Stomach smooth muscle (tissue), 2 donors: Measurements from ENCODE around the gene CIITA.

ENCODE experiments used
- H3K27ac ChIP-seq: one replicate; pipeline ENCODE4 v1.7.0; 2013; ENCODE audit warnings: mild to moderate bottlenecking, low read length, inconsistent platforms
- H3K27me3 ChIP-seq, 2 donors: one replicate each; pipeline ENCODE4 v1.7.0; 2013; ENCODE audit warnings: low read length in 2 of 2; ENCODE audit not compliant: insufficient read depth in 2 of 2, control insufficient read depth in 1 of 2
- H3K36me3 ChIP-seq, 2 donors: one replicate each; pipeline ENCODE4 v1.7.0; 2013; ENCODE audit warnings: low read length in 2 of 2; ENCODE audit not compliant: control insufficient read depth in 2 of 2, insufficient read depth in 2 of 2
- H3K4me1 ChIP-seq: one replicate; pipeline ENCODE4 v1.7.0; 2013; ENCODE audit warnings: low read length; ENCODE audit not compliant: control insufficient read depth, insufficient read depth
- H3K4me3 ChIP-seq, 2 donors: one replicate each; pipeline ENCODE4 v1.7.0; 2013; ENCODE audit warnings: low read length in 2 of 2
- H3K9ac ChIP-seq, 2 donors: one replicate each; pipeline ENCODE4 v1.7.0; 2013; ENCODE audit warnings: low read length in 2 of 2, mild to moderate bottlenecking in 1 of 2
- H3K9me3 ChIP-seq, 2 donors: one replicate each; pipeline ENCODE4 v1.7.0; 2013; ENCODE audit warnings: low read length in 2 of 2; ENCODE audit not compliant: control insufficient read depth in 2 of 2
- donor health status: healthy.
- donor health status: Pancreatic carcinoma.

CIITA gene

DNA sequence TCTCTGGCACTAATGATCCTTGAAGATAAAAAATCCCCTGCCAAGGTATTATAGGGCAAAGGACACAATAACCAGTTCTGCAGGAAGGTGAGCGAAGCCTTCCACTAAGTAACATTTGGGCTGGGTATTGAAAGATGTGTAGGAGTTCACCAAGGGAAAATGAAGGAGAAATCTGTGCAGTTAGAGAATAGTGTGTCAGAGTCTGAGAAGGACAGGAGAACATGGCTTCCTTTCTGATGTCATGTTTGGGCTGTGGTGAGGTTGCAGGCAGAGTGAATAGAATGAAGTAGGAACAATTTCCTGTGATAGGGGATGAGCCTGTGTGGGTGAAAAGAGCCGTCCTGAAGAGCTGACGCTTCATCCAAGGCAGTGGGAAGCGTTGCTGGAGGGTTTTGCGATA lies 24.1 kb upstream of the CIITA start:
- H3K36me3 ChIP-seq = no peaks in the 10 kb centered on the region
- no peaks in the 10 kb centered on the region for H3K9me3 ChIP-seq
- H3K4me3 ChIP-seq = no peak overlapping the region
- no peak overlapping the region for H3K9ac ChIP-seq
- no peaks in the 10 kb centered on the region for H3K4me1 ChIP-seq
- H3K27ac ChIP-seq = no peak overlapping the region
- H3K27me3 ChIP-seq = no peaks in the 10 kb centered on the region

DNA sequence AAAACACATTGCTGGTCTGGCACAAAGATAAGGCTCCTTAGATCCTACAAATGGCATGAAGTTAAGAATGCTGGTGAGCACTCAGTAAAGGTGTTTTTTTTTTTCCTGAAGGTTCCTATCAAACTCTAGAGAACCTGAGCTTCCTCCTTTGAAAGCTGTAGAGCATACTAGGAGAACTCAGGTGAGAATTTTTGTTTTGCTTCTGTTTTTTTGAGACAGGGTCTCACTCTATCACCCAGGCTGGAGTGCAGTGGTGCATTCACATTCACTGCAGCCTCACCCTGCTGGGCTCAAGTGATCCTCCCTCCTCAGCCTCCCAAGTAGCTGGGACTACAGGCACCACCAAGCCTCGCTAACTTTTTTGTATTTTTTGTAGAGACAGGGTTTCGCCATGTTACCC lies 21.0 kb upstream of the CIITA start:
- Histone ChIP-seq H3K4me1 (no peaks in the 10 kb centered on the region), H3K27me3 (no peaks in the 10 kb centered on the region), H3K4me3 (no peak overlapping the region), H3K27ac (no peak overlapping the region), H3K9me3 (no peaks in the 10 kb centered on the region), H3K36me3 (no peaks in the 10 kb centered on the region), H3K9ac (no peak overlapping the region)

DNA sequence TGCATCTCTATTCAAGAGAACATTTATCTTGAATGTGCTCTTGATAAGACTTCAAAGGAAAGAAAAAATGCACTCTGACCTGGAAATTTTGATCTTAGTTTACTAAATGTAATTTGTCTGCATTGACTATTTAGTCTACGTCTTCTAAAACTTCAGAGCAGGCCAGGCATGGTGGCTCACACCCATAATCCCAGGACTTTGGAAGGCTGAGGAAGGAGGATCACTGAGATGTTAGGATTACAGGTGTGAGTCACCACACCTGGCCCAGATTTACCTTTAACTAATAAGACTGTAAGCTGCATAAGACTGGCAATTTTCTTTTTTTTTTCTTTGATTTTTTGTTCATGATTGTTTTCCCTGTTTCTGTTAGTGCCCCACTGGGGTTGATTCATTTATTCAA lies 18.8 kb upstream of the CIITA start:
- no peaks in the 10 kb centered on the region for H3K4me1 ChIP-seq
- H3K27ac ChIP-seq = no peak overlapping the region
- H3K4me3 ChIP-seq = no peak overlapping the region
- H3K9me3 ChIP-seq = no peaks in the 10 kb centered on the region
- no peaks in the 10 kb centered on the region for H3K27me3 ChIP-seq
- H3K9ac ChIP-seq = no peak overlapping the region
- H3K36me3 ChIP-seq = no peaks in the 10 kb centered on the region

- H3K36me3 ChIP-seq = no peaks in the 10 kb centered on the region
- H3K9me3 ChIP-seq = no peaks in the 10 kb centered on the region
- no peak overlapping the region for H3K27ac ChIP-seq
- H3K9ac ChIP-seq = no peak overlapping the region
- H3K4me3 ChIP-seq = no peak overlapping the region
- H3K27me3 ChIP-seq = no peaks in the 10 kb centered on the region
- no peaks in the 10 kb centered on the region for H3K4me1 ChIP-seq
These were observed 18.0 kb upstream of the CIITA start for GRCh38 chr16:10859020-10859419.

- H3K4me1 ChIP-seq = no peaks in the 10 kb centered on the region
- no peaks in the 10 kb centered on the region for H3K36me3 ChIP-seq
- no peaks in the 10 kb centered on the region for H3K27me3 ChIP-seq
- H3K9me3 ChIP-seq = no peaks in the 10 kb centered on the region
- no peak overlapping the region for H3K9ac ChIP-seq
- no peak overlapping the region for H3K4me3 ChIP-seq
- H3K27ac ChIP-seq = no peak overlapping the region
These were observed 17.3 kb upstream of the CIITA start for GRCh38 chr16:10859658-10860057.

DNA sequence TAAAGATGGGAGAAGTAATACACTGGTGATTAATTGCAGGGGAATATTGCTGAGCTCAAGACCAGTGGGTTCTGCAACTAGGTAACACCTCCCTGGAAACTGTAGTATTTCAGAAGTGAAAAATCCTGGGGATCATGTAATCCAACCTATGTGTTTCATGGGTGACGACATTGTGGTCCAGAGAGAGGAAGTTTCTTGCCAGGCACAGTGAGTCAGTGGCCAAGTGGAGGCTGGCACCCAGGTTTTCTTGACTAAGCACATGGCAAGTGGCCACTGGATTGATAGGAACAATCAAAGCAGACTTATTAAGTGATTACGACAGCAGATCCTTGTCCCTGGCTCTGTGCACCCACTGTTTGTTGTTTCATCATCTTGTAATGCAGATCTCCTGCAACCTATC lies 14.6 kb upstream of the CIITA start:
- Histone ChIP-seq H3K27me3 (no peaks in the 10 kb centered on the region), H3K9me3 (no peaks in the 10 kb centered on the region), H3K4me1 (no peaks in the 10 kb centered on the region), H3K36me3 (no peaks in the 10 kb centered on the region), H3K9ac (no peak overlapping the region), H3K4me3 (no peak overlapping the region), H3K27ac (no peak overlapping the region)

GRCh38 chr16:10865991-10866966 lies 10.7 kb upstream of the CIITA start:
- no peaks in the 10 kb centered on the region for H3K4me1 ChIP-seq
- H3K27ac ChIP-seq = no peak overlapping the region
- peaks cover 0 to 3% of the 10 kb centered on the region in 2 donors for H3K9me3 ChIP-seq
- peaks cover under 1 to 3% of the 10 kb centered on the region in 2 donors for H3K27me3 ChIP-seq
- no peaks in the 10 kb centered on the region for H3K36me3 ChIP-seq
- H3K4me3 ChIP-seq = peak overlapping the region in 1 of 2 donors; percentile 3
- H3K9ac ChIP-seq = no peak overlapping the region

DNA sequence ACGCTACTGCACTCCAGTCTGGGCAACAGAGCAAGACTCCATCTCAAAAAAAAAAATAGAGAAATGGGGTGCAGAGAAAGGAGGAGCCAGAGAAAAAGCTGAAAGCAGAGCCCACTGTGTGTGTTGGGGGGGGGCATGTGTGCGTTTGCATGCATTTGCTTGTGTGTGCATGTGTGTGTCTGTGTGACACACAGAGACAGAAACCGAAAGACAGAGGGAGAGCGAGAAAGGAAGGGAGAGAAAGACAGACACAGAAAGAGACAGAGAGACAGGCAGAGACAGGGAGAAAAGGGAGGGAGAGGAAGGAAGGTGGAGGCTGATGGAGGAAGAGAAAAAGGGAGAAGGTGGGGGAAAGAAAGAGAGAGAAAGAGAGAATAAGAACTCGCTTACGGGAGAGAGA lies 9.8 kb upstream of the CIITA start:
- peaks cover 3 to 4% of the 10 kb centered on the region in 2 donors for H3K27me3 ChIP-seq
- no peak overlapping the region for H3K9ac ChIP-seq
- peaks cover 0 to 3% of the 10 kb centered on the region in 2 donors for H3K9me3 ChIP-seq
- H3K36me3 ChIP-seq = no peaks in the 10 kb centered on the region
- H3K27ac ChIP-seq = no peak overlapping the region
- no peaks in the 10 kb centered on the region for H3K4me1 ChIP-seq
- H3K4me3 ChIP-seq = no peak overlapping the region

GRCh38 chr16:10868104-10868595 lies 8.9 kb upstream of the CIITA start:
- peaks cover 0 to 3% of the 10 kb centered on the region in 2 donors for H3K9me3 ChIP-seq
- no peak overlapping the region for H3K9ac ChIP-seq
- no peaks in the 10 kb centered on the region for H3K36me3 ChIP-seq
- H3K27ac ChIP-seq = no peak overlapping the region
- no peaks in the 10 kb centered on the region for H3K4me1 ChIP-seq
- peaks cover 3 to 5% of the 10 kb centered on the region in 2 donors for H3K27me3 ChIP-seq
- H3K4me3 ChIP-seq = no peak overlapping the region

GRCh38 chr16:10868596-10869469 lies 8.2 kb upstream of the CIITA start:
- Histone ChIP-seq H3K9ac (no peak overlapping the region), H3K9me3 (peaks cover 0 to 3% of the 10 kb centered on the region in 2 donors), H3K27ac (no peak overlapping the region), H3K4me3 (no peak overlapping the region), H3K4me1 (no peaks in the 10 kb centered on the region), H3K27me3 (peaks cover 3 to 5% of the 10 kb centered on the region in 2 donors), H3K36me3 (no peaks in the 10 kb centered on the region)
